HG02623 (cell line): Measurements from ENCODE around the gene PKP1.

Experiments used
- ATAC-seq: cut with Tn5 transposase; IDR thresholded peaks from one replicate; pipeline ENCODE4 v1.9.1; 2021; ENCODE audit warnings: moderate library complexity; ENCODE audit not compliant: unreplicated experiment

Gene PKP1

DNA sequence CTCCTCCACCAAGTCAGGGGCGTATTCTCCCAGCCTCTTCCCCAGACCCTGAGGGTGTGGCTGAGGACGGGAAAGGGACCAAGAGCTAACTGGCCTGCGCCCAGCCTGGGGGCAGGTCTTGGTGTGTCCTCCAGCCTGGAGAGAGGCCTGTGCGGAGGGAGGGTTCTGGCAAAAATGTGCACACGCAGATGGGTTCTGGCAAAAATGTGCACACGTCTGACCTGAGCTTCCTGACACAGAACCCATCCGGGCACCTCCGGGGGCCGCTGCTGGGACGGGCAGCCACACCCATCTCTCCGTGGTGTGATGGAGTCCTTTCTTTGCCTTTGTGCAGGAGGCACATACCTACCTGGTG lies 23.1 kb upstream of the PKP1 start:
- ATAC-seq: no peak

DNA sequence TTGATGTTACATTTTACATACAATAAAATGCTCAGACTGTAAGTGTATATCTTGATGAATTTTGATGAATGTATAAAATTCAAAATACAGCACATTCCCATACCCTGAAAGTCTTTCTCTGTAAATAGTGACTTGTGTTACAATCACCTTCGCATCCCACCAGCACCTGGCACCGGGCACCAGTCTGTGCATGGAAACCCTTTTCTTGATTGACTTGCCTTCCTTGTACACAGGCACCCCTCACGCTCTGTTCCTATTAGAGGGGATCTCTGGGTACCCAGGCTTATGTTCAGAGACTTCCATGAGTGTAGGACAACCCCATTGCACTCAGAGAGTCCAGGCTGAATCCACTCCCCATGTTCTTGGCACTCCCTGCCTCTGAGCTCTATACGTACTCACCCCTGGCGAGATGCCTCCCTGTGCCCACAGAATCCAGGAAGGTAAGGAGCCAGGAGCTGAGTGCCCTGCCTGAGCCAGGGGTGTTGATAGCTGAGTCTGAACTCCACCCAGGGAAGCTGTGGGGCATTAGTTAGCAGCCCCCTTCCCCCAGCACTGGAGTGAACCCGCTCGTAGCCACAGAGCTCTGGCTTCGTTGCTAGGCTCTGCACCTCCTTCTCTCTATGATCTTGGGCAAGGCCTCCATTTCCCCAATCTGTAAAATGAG lies 22.5 kb upstream of the PKP1 start:
- ATAC-seq: no peak

GRCh38 chr1:201261771-201262547 lies 21.3 kb upstream of the PKP1 start:
- no peak for ATAC-seq

GRCh38 chr1:201262963-201263608 lies 20.2 kb upstream of the PKP1 start:
- no peak for ATAC-seq

GRCh38 chr1:201264072-201264471 lies 19.2 kb upstream of the PKP1 start:
- ATAC-seq: no peak

- ATAC-seq: no peak
Observed at GRCh38 chr1:201264554-201264953, 18.8 kb upstream of the PKP1 start.

GRCh38 chr1:201265756-201266155 lies 17.6 kb upstream of the PKP1 start:
- no peak for ATAC-seq

DNA sequence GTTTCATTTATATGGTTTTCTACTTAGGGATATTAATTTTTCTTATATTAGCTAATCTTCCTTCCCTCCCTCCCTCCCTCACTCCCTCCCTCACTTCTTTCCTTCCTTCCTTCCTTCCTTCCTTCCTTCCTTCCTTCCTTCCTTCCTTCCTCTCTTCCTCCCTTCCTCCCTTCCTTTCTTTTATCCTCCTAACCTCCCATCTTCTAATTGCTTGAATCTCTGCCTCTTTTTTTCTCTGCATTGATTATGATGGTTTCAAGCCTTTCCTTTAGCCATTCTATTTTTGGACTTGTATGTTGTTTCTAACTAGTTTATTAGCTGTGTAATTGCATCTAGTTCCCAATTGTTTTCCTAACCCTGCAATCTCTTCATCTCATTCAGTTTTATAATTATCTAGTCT lies 17.0 kb upstream of the PKP1 start:
- no peak for ATAC-seq

DNA sequence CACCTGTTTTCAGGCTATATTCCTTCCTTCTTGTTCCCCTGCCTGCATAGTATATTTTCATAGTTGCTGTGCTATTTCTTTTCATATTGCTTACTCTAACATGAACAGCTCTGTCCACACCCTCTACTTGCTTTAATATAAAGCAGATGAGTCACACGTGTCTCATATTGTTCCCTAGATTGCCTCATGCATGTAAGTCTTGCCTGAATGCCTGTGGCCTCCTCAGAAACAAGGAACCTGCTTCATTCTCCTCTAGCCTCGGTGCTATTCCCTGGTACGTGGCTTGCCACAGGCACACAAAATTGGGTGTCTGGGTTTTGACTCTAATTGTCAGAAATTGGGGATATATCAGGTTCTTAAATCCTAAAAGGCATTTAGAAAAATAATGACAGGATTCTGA lies 16.5 kb upstream of the PKP1 start:
- no peak for ATAC-seq

DNA sequence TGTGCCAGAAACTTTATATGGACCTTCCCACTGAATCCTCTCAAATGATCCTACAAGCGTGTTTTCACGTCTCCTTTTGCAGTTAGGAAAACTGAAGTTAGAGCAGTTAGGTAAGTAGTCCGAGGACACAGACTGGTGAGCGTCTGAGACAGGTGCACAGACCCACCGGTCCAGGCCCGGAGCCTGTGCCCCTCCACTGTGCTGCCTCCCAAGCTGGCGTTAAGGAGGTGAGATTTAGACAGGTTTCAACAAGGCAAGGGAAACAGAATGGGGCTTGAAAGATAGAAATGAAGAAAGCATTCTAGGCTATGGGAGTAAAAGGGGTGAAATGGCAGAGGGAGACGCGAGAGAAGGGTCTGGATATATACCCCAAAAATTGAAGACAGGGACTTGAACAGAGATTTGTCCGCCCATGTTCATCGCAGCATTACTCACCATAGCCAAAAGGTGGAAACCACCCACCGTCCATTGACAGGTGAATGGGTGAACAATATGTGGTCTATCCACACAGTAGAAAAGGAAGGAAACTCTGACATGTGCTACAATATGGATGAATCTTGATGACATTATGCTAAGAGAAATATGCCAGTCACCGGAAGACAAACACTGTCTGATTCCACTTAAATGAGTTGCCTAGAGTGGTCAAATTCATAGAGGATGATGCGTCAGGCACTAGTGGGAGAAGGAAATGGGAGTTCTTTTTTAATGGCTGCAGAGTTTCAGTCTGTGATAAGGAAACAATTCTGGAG lies 15.7 kb upstream of the PKP1 start:
- ATAC-seq: no peak

DNA sequence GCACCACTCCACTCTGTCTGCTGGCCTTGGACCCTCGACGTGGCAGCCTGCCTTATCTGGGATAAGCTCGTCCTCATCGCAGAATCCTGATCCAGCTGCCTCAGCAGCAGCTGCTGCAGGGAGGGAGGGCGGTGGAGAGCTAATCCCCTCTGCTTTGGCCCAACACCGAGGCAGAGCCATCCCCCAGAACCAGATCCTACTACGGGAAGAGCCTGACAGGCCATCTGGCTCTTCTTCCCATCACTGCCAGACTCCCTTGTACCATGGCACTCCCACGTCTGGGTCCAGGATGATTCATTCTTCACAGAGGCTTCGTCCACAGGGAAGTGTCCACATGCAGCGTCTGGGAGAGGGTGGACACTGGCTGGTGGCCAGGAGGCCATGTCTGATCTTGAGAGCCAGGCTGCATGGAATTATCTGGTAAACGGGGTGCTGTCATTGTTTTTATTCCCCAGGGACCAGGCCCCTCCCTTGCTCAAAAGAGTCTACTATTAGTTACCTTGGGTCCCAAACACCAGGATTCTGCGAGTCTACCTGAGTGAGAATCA lies 14.6 kb upstream of the PKP1 start:
- no peak for ATAC-seq

DNA sequence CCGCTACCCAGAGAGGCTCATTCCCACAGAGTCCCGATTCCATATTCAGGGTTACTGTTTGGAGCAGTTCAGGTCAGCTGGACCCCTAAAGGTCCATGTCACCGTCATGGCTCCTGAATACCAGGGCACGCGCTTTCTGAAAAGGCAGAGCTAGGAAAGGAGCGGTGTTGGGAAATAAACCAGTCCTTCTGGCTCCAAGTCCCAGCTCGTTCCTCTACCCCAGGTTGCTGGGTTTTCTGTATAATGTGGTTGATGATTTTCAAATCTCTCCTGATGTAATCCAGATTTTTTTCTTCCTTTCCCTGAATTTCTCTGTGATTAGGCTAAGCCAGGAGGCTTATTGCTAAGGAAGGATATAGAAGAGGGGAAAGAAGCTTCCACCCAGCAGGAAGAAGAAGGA lies 14.0 kb upstream of the PKP1 start:
- ATAC-seq: no peak

- no peak for ATAC-seq
Observed at GRCh38 chr1:201269900-201270410, 13.4 kb upstream of the PKP1 start.

GRCh38 chr1:201270616-201271390 lies 12.5 kb upstream of the PKP1 start:
- ATAC-seq: no peak

GRCh38 chr1:201272799-201273198 lies 10.5 kb upstream of the PKP1 start:
- ATAC-seq: no peak

GRCh38 chr1:201274616-201275252 lies 8.6 kb upstream of the PKP1 start:
- ATAC-seq: no peak

DNA sequence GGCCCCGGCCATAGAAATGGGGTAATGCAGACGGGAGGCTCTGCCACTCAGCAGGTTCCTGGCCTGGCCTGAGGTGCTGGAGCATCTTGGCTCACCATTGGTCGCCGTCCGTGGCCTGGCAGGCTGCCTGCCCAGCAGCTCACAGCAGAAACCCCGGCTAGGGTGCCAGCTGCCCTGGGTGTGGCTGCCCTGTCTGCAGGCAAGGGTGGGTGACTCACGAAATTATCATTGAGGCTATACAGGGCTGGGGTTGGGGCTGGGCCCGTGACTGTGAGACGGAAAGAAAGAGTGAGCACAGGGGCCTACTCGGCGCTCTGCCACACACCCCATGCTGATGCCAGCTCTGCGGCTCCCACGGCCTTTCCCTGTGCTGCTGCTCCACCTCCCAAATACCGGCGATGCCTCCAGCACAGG lies 8.0 kb upstream of the PKP1 start:
- no peak for ATAC-seq

DNA sequence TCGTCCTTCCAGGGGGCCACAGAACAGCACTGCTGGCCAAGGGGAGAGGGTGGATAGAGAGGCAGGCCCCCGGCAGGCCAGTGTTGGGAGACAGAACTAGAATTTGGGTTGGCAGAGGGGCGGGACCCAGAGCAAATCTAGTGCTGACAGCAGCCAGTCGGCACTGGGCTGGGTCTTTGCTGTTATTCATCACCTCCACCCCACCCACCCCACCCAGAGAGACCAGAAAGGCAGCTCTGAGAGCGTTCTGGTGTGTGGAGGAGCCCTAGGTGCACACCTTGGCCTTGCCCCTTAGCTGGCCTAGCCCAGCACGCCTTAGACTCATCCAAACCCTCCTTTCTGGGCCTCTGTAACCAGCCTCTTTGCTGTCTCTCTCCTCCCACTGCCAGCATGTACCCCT lies 6.4 kb upstream of the PKP1 start:
- ATAC-seq: no peak

DNA sequence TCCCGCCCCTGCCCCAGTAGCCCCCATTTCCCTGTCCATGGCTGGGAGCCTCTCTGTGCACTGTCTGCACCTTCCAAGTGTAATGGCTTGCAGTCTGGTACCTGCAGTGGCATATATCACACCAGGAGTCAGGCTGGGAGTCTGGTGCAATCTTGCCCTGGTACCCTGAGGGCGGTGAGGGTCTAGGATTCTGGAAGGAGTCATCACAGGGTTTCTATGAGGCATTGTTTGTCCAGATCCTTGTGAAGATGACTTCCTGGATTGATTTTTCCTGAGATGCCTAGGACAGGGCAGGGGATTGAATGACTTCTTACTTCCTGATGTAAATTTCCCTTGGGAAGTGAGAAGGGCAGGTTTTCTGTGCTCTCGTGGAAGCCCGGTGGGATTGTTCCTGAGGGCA lies 5.9 kb upstream of the PKP1 start:
- no peak for ATAC-seq

DNA sequence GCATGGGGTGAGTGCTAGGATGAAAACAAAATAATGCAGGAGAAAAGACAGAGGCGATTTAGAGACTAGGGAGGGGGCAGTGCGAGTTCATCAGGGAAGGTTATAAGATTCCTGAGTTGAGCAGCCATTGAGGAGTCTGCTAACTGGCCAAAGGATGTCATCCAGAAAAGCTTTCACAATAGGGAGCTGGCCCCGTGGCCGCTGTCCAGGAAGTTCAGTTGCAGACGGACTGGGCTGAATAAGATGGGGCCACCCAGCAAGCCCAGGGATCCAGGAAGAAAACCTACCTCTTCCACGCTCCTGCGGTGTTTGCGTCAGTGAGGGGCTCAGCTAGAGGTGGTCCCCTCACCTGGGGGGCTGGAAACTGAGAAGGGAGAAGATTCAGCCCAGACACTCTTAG lies 4.0 kb upstream of the PKP1 start:
- ATAC-seq: no peak
